ENCODE data around the gene SCN4A.
"Not testable (repeated sequence)": the region's sequence is repeated elsewhere in the genome, so short reads cannot be mapped to it uniquely, and the experiment has no call there.

Gene SCN4A

DNA sequence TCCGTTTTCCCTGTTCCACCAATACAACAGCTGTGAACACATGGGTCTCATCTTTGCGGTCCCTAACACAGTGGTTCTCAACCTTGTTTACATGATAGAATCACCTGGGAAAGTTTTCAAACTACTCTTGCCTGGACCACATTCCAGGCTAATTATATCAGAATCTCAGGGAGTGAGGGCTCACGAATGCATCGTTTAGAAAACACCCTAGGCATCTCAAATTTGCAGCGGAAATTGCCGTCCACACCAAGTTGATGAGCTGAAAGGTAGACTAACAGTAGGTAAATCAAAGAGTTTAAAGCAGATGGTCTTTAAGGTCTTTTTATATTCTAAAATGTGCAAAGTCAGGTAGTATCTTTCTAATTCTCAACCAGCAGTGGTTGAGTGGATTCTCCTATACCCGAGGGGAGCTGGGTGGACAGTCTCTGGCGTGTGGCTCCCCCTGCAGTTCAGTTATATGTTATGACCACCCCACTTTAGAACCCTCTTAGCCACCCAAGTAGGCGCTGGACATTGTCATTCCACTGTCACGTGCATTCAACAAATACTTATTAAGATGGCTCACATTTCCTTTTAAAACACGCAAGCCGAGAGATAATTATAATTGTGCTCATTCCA lies 65.4 kb downstream of the SCN4A start:
- H3K4me3 ChIP-seq (ENCODE audit: low read length in 2 of 2); H3K27ac ChIP-seq (replicated peaks; ENCODE audit: low read length); H4K8ac ChIP-seq (ENCODE audit: low read depth, low read length); DNase-seq (ENCODE audit: low spot score); H3K4me1 ChIP-seq (ENCODE audit: control insufficient read depth in 2 of 2, insufficient read depth in 1 of 2, low read depth in 1 of 2, low read length in 2 of 2); H3K27me3 ChIP-seq (ENCODE audit: control insufficient read depth in 3 of 3, insufficient read depth in 3 of 3, low read depth in 1 of 3, low read length in 3 of 3); H3K4ac ChIP-seq (ENCODE audit: low read length); H3K4me2 ChIP-seq (ENCODE audit: insufficient read depth, low read length, poor library complexity, severe bottlenecking); H3K79me1 ChIP-seq (ENCODE audit: low read depth, low read length); H2BK120ac ChIP-seq (ENCODE audit: low read depth, low read length); H3K36me3 ChIP-seq (replicated peaks in 1 of 2; ENCODE audit: control insufficient read depth in 2 of 2, insufficient read depth in 2 of 2, low read length in 2 of 2); H2BK15ac ChIP-seq (ENCODE audit: low read length); H3K9me3 ChIP-seq (replicated peaks in 1 of 2; ENCODE audit: control insufficient read depth in 2 of 2, insufficient read depth in 1 of 2, low read depth in 1 of 2, low read length in 2 of 2); H4K91ac ChIP-seq (ENCODE audit: low read depth, low read length, poor library complexity); H2AK5ac ChIP-seq (ENCODE audit: low read depth, low read length); H2BK12ac ChIP-seq (ENCODE audit: low read length); H2AFZ ChIP-seq (ENCODE audit: low read length); H3K18ac ChIP-seq (ENCODE audit: low read length); H3K23ac ChIP-seq (ENCODE audit: low read depth, low read length, poor library complexity); H2BK5ac ChIP-seq (ENCODE audit: low read length); H3K9ac ChIP-seq (ENCODE audit: low read depth, low read length, poor library complexity); H3K14ac ChIP-seq (ENCODE audit: low read length): not testable (repeated sequence)
- WGBS, 2 donors (ENCODE audit: extremely low coverage in 2 of 2, insufficient read length in 2 of 2, insufficient replicate concordance in 1 of 2), result no CpG with 5 or more reads among the region's 12 CpGs

- H2AK5ac ChIP-seq (ENCODE audit: low read depth, low read length); H3K79me1 ChIP-seq (ENCODE audit: low read depth, low read length): not testable (repeated sequence)
- WGBS, 2 donors (ENCODE audit: extremely low coverage in 2 of 2, insufficient read length in 2 of 2, insufficient replicate concordance in 1 of 2), result no CpG with 5 or more reads among the region's 8 CpGs
Measured at GRCh38 chr17:63904796-63905195, 67.9 kb downstream of the SCN4A start.

GRCh38 chr17:63903787-63904201 lies 68.9 kb downstream of the SCN4A start:
- H2AFZ ChIP-seq (ENCODE audit: low read length); H3K36me3 ChIP-seq (replicated peaks in 1 of 2; ENCODE audit: control insufficient read depth in 2 of 2, insufficient read depth in 2 of 2, low read length in 2 of 2); H2BK12ac ChIP-seq (ENCODE audit: low read length); H3K27ac ChIP-seq (replicated peaks; ENCODE audit: low read length); H3K27me3 ChIP-seq (ENCODE audit: control insufficient read depth in 3 of 3, insufficient read depth in 3 of 3, low read depth in 1 of 3, low read length in 3 of 3); DNase-seq (ENCODE audit: low spot score); H3K14ac ChIP-seq (ENCODE audit: low read length); H3K9ac ChIP-seq (ENCODE audit: low read depth, low read length, poor library complexity); H4K8ac ChIP-seq (ENCODE audit: low read depth, low read length); H2AK5ac ChIP-seq (ENCODE audit: low read depth, low read length); H3K4ac ChIP-seq (ENCODE audit: low read length); H3K4me1 ChIP-seq (ENCODE audit: control insufficient read depth in 2 of 2, insufficient read depth in 1 of 2, low read depth in 1 of 2, low read length in 2 of 2); H3K9me3 ChIP-seq (replicated peaks in 1 of 2; ENCODE audit: control insufficient read depth in 2 of 2, insufficient read depth in 1 of 2, low read depth in 1 of 2, low read length in 2 of 2); H2BK120ac ChIP-seq (ENCODE audit: low read depth, low read length); H3K4me2 ChIP-seq (ENCODE audit: insufficient read depth, low read length, poor library complexity, severe bottlenecking); H3K23ac ChIP-seq (ENCODE audit: low read depth, low read length, poor library complexity); H3K4me3 ChIP-seq (ENCODE audit: low read length in 2 of 2); H3K79me1 ChIP-seq (ENCODE audit: low read depth, low read length); H3K18ac ChIP-seq (ENCODE audit: low read length); H2BK5ac ChIP-seq (ENCODE audit: low read length); H2BK15ac ChIP-seq (ENCODE audit: low read length); H4K91ac ChIP-seq (ENCODE audit: low read depth, low read length, poor library complexity): not testable (repeated sequence)
- WGBS, 2 donors (ENCODE audit: extremely low coverage in 2 of 2, insufficient read length in 2 of 2, insufficient replicate concordance in 1 of 2), result no CpG with 5 or more reads among the region's 5 CpGs

More at GRCh38 chr17:63904796-63905195, 67.9 kb downstream of the SCN4A start:
- not testable (repeated sequence) for H2BK5ac ChIP-seq (ENCODE audit: low read length); H3K14ac ChIP-seq (ENCODE audit: low read length); H4K91ac ChIP-seq (ENCODE audit: low read depth, low read length, poor library complexity); H3K4me1 ChIP-seq (ENCODE audit: control insufficient read depth in 2 of 2, insufficient read depth in 1 of 2, low read depth in 1 of 2, low read length in 2 of 2); H2BK12ac ChIP-seq (ENCODE audit: low read length); H3K9ac ChIP-seq (ENCODE audit: low read depth, low read length, poor library complexity); H2AFZ ChIP-seq (ENCODE audit: low read length); H2BK120ac ChIP-seq (ENCODE audit: low read depth, low read length); H3K27me3 ChIP-seq (ENCODE audit: control insufficient read depth in 3 of 3, insufficient read depth in 3 of 3, low read depth in 1 of 3, low read length in 3 of 3); H3K36me3 ChIP-seq (replicated peaks in 1 of 2; ENCODE audit: control insufficient read depth in 2 of 2, insufficient read depth in 2 of 2, low read length in 2 of 2); H3K4me2 ChIP-seq (ENCODE audit: insufficient read depth, low read length, poor library complexity, severe bottlenecking); H3K4me3 ChIP-seq (ENCODE audit: low read length in 2 of 2); H3K4ac ChIP-seq (ENCODE audit: low read length); H4K8ac ChIP-seq (ENCODE audit: low read depth, low read length); H3K23ac ChIP-seq (ENCODE audit: low read depth, low read length, poor library complexity); DNase-seq (ENCODE audit: low spot score); H2BK15ac ChIP-seq (ENCODE audit: low read length); H3K18ac ChIP-seq (ENCODE audit: low read length); H3K9me3 ChIP-seq (replicated peaks in 1 of 2; ENCODE audit: control insufficient read depth in 2 of 2, insufficient read depth in 1 of 2, low read depth in 1 of 2, low read length in 2 of 2); H3K27ac ChIP-seq (replicated peaks; ENCODE audit: low read length)

GRCh38 chr17:63901971-63902370 lies 70.7 kb downstream of the SCN4A start:
- not testable (repeated sequence) for H3K23ac ChIP-seq (ENCODE audit: low read depth, low read length, poor library complexity); H3K14ac ChIP-seq (ENCODE audit: low read length); H4K8ac ChIP-seq (ENCODE audit: low read depth, low read length); H3K27me3 ChIP-seq (ENCODE audit: control insufficient read depth in 3 of 3, insufficient read depth in 3 of 3, low read depth in 1 of 3, low read length in 3 of 3); H3K4ac ChIP-seq (ENCODE audit: low read length); H2AFZ ChIP-seq (ENCODE audit: low read length); H3K4me1 ChIP-seq (ENCODE audit: control insufficient read depth in 2 of 2, insufficient read depth in 1 of 2, low read depth in 1 of 2, low read length in 2 of 2); H2BK15ac ChIP-seq (ENCODE audit: low read length); H4K91ac ChIP-seq (ENCODE audit: low read depth, low read length, poor library complexity); H3K9ac ChIP-seq (ENCODE audit: low read depth, low read length, poor library complexity); H2AK5ac ChIP-seq (ENCODE audit: low read depth, low read length); H3K36me3 ChIP-seq (replicated peaks in 1 of 2; ENCODE audit: control insufficient read depth in 2 of 2, insufficient read depth in 2 of 2, low read length in 2 of 2); H2BK12ac ChIP-seq (ENCODE audit: low read length); H3K18ac ChIP-seq (ENCODE audit: low read length); H2BK5ac ChIP-seq (ENCODE audit: low read length); H2BK120ac ChIP-seq (ENCODE audit: low read depth, low read length); H3K27ac ChIP-seq (replicated peaks; ENCODE audit: low read length); H3K4me3 ChIP-seq (ENCODE audit: low read length in 2 of 2); H3K79me1 ChIP-seq (ENCODE audit: low read depth, low read length); DNase-seq (ENCODE audit: low spot score); H3K4me2 ChIP-seq (ENCODE audit: insufficient read depth, low read length, poor library complexity, severe bottlenecking); H3K9me3 ChIP-seq (replicated peaks in 1 of 2; ENCODE audit: control insufficient read depth in 2 of 2, insufficient read depth in 1 of 2, low read depth in 1 of 2, low read length in 2 of 2)
- no CpG with 5 or more reads among the region's 2 CpGs for WGBS, 2 donors (ENCODE audit: extremely low coverage in 2 of 2, insufficient read length in 2 of 2, insufficient replicate concordance in 1 of 2)
